ENCODE data around the gene TANGO6.

The TANGO6 gene

DNA sequence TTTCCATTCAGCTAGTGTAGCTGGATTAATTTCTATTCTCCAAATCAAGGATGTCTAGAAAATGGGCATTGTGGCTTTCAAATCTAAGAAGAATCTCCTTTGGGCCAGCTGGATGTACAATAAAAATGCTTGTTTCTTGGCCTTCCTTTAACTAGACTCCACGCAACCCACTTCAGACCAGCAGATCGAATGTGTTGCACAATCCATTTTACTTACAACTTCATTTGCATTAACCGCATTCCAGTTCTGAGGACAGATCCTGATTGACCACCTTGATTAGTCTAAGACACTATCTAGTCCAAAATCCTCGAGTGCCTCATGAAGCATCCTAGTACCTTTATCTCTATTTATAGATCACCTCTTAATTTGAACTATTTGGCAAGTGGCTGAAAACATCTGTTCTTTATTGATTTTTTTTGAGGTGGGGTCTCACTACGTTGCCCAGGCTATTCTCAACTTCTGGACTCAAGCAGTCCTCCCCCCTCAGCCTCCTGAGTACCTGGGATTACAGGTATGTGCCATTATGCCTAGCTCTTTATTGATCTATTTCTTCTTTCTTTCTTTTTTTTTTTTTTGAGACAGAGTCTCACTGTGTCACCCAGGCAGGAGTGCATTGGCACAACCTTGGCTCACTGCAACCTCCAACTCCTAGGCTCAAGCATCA lies 241.8 kb downstream of the TANGO6 start:
- TF ChIP-seq CTCF (IDR thresholded peaks at IDR 0.05) (no peak), ZFX (IDR thresholded peaks at IDR 0.05; ENCODE audit: borderline replicate concordance) (no peak)
- no peak overlapping the region for H3K27ac ChIP-seq

DNA sequence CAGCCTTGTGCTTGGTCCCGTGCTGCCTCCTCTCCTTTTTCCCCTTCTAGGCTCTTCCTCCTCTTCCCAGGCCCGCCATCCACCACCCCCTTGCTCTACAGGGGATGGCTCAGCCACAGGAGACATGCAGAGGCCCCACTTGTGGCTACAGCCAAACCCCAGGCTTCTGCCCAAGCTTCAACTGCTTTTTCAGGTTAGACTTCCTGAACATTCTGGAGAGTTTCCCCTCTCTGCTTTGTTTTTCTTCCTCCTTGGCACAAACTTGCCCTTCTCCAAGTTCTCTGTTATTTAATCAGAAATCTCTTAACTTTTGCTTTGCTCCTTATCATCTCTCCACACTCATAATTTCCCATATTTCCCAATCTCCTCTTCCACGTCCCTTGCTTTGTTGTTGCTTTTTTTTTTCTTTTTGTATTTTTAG lies 243.8 kb downstream of the TANGO6 start:
- TF ChIP-seq ZFX (IDR thresholded peaks at IDR 0.05; ENCODE audit: borderline replicate concordance) (no peak), CTCF (IDR thresholded peaks at IDR 0.05) (no peak)
- no peak overlapping the region for H3K27ac ChIP-seq

DNA sequence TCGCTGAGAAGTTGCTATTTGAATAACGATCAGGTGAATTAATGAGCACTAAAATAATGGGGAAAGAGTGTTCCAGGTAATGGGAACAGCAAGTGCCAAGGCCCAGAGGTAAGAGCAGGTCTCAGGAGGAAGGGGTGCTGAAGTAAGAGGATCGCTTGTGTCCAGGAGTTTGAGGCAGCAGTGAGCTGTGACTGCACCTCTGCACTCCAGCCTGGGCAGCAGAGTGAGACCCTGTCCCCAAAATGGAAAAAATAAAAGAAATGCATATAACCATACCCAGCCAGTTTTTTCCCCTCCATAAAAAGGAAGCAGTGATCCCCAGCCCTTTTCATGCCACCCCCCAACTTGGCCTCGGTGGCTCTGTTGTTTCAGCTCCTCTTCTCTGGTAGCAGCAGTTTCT lies 245.4 kb downstream of the TANGO6 start:
- no peak overlapping the region for H3K27ac ChIP-seq

DNA sequence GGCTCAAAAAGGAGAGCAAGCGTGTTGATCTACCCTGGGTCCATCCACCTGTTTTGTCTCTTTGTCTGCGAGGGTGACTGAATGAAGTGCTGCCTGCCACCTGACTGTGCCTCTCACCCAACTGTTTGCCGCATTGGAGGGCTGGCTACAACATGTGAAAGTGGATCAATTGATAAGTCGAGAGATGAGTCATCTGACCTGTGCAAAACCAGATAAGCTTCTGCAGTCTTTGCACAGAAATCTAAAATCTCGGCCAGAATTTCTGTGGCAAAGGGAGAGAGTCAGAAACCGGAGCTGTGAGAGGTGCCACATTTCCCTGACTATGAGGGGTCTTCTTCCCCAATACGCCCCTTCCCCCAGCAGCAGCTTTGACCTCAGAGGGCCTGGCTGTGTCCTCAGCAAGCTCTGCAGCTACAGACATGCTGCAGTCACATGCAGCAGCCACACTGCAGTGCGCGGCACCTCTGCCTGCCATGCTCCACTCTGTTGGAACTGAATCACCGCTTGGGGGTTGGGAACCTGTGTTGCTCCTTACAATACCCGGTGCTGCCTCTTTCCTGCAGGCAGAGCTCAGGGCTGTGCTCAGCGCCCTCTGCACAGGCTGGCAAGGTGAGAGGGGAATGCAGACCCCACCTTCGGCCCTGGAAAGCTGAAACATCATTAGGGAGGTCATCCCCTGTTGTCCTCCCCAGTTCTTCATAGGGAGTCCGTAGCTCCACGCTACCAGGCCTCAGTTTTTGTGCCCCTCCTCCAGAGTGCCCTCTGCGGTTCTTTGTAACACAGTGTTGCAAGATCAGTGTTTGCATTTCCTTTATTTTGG lies 246.0 kb downstream of the TANGO6 start:
- TF ChIP-seq CTCF (IDR thresholded peaks at IDR 0.05) (no peak), ZFX (IDR thresholded peaks at IDR 0.05; ENCODE audit: borderline replicate concordance) (no peak)
- no peak overlapping the region for H3K27ac ChIP-seq

More for the DNA sequence above, 245.4 kb downstream of the TANGO6 start:
- TF ChIP-seq ZFX (IDR thresholded peaks at IDR 0.05; ENCODE audit: borderline replicate concordance) (no peak), CTCF (IDR thresholded peaks at IDR 0.05) (no peak)

DNA sequence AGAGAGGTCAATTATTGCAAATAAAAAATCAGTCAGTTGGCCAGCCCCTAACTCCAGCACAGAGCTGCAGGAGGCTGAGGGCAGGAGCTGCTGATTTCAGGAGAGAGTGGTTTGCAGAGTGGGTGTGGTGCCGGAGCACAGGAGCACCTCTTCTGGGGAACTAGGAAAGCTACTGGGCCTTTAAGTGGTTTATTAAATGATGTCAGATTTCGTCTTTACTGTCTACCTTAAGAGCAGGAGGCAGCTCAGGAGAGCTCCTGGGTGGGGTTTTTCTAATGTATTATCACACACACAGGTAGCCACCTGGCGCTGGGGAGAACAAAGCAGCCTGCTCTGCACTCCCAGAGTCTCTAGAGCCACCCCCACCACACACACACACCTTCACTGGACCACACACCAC lies 250.6 kb downstream of the TANGO6 start:
- H3K27ac ChIP-seq: no peak overlapping the region
- TF ChIP-seq ZFX (IDR thresholded peaks at IDR 0.05; ENCODE audit: borderline replicate concordance): no peak
- TF ChIP-seq CTCF (IDR thresholded peaks at IDR 0.05): no peak

GRCh38 chr16:69094501-69094900 lies 251.2 kb downstream of the TANGO6 start:
- H3K27ac ChIP-seq: no peak overlapping the region
- no peak for TF ChIP-seq CTCF (IDR thresholded peaks at IDR 0.05)
- TF ChIP-seq ZFX (IDR thresholded peaks at IDR 0.05; ENCODE audit: borderline replicate concordance): no peak

DNA sequence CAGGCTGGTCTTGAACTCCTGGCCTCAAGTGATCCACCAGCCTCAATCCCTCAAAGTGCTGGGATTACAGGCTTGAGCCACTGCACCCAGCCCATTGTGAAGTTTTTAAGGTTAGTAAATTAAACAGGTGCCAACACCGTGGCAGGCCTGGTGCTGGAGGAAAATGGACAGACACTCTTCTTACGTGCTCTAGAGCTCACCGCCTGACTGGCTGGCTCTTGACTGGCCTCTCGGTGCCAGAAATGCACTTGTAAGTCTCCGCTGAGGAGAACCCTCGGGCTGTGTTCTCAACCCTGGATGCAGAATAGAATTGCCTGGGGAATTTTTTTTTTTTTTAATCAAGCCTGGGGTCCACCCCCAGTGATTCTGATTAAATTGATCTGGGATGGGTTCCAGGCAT lies 251.9 kb downstream of the TANGO6 start:
- H3K27ac ChIP-seq: no peak overlapping the region
- no peak for TF ChIP-seq CTCF (IDR thresholded peaks at IDR 0.05)
- no peak for TF ChIP-seq ZFX (IDR thresholded peaks at IDR 0.05; ENCODE audit: borderline replicate concordance)
